Endodermal cell (in vitro differentiated cells): Measurements from ENCODE around the gene TMEM144. TPM values are rescaled to one million over a fixed set of nuclear protein-coding genes. Genes with fewer than 3 reads are reported as not detected.

Source experiments
- DNase-seq: peaks from one replicate; pipeline ENCODE4 v3.0.0-alpha.2; 2017
- H3K27ac ChIP-seq: 2 replicates; pipeline ENCODE4 v1.5.1; 2013; ENCODE audit warnings: mild to moderate bottlenecking, low read depth, low read length, moderate library complexity
- H3K27me3 ChIP-seq: 2 replicates; pipeline ENCODE4 v1.6.1; 2013; ENCODE audit warnings: mild to moderate bottlenecking, low read length, moderate library complexity; ENCODE audit not compliant: insufficient read depth, control insufficient read depth, poor library complexity, severe bottlenecking
- H3K36me3 ChIP-seq: 2 replicates; pipeline ENCODE4 v1.7.0; 2013; ENCODE audit warnings: mild to moderate bottlenecking, low read length, moderate library complexity; ENCODE audit not compliant: control insufficient read depth, insufficient read depth
- H3K4me1 ChIP-seq: one replicate; pipeline ENCODE4 v1.7.0; 2013; ENCODE audit warnings: low read length; ENCODE audit not compliant: control insufficient read depth, insufficient read depth
- H3K4me3 ChIP-seq: 2 replicates; pipeline ENCODE4 v1.5.1; 2013; ENCODE audit warnings: mild to moderate bottlenecking, low read length, moderate library complexity
- H3K9ac ChIP-seq: 2 replicates; pipeline ENCODE4 v1.6.1; 2013; ENCODE audit warnings: mild to moderate bottlenecking, low read length, moderate library complexity; ENCODE audit not compliant: poor library complexity, severe bottlenecking; ENCODE audit errors: extremely low read depth
- H3K9me3 ChIP-seq: 2 replicates; pipeline ENCODE4 v1.6.1; 2013; ENCODE audit warnings: mild to moderate bottlenecking, low read length, moderate library complexity; ENCODE audit not compliant: control insufficient read depth
- H3K27ac Mint-ChIP-seq: 2 replicates; pipeline ENCODE4 v1.8.0; 2020; ENCODE audit warnings: mixed read lengths
- H3K27me3 Mint-ChIP-seq: 2 replicates; pipeline ENCODE4 v1.8.0; 2021; ENCODE audit warnings: mild to moderate bottlenecking, mixed read lengths; ENCODE audit not compliant: insufficient read depth
- H3K36me3 Mint-ChIP-seq: 2 replicates; pipeline ENCODE4 v1.8.0; 2020; ENCODE audit warnings: low read depth, mixed read lengths
- H3K4me1 Mint-ChIP-seq: 2 replicates; pipeline ENCODE4 v1.8.0; 2020; ENCODE audit warnings: mixed read lengths
- H3K4me3 Mint-ChIP-seq: 2 replicates; pipeline ENCODE4 v1.8.0; 2020; ENCODE audit warnings: mild to moderate bottlenecking, moderate library complexity, mixed read lengths
- H3K9me3 Mint-ChIP-seq: 2 replicates; pipeline ENCODE4 v1.8.0; 2020; ENCODE audit warnings: mild to moderate bottlenecking, mixed read lengths
- CTCF ChIP-seq: fragments of 200-600 bp; sonication (generic); conservative IDR thresholded peaks from 2 replicates; pipeline ENCODE4 v1.5.0; 2021; ENCODE audit warnings: antibody characterized with exemption, mild to moderate bottlenecking
- WGBS, 2 experiments: methylation state at CpG; one replicate each; pipeline versions ENCODE4 v1.1.5 to v1.1.7; 2013; ENCODE audit warnings: missing lambda C conversion rate in 2 of 2, mixed read lengths in 1 of 2; ENCODE audit not compliant: insufficient coverage in 1 of 2, insufficient read length in 1 of 2; 5-methylcytosine and 5-hydroxymethylcytosine counted together
- total RNA-seq, 2 donors: library from RNA; stranded (reverse); fragmentation: NEBNext Ultra II Directional in 1 of 2; extraction: Animal tissue kit (Norgen Biotek cat#: 25700) in 1 of 2; gene quantifications; 2 replicates in 1 of 2; 3 replicates in 1 of 2; pipeline ENCODE4 v1.2.1, GENCODE V29; 2021

TMEM144 gene
- total RNA-seq, 2 donors from 2014 or later = 10.6 to 20.3 TPM

- H3K4me1 ChIP-seq = no peaks in the 10 kb centered on the region
- no peak overlapping the region for H3K4me3 ChIP-seq
- TF ChIP-seq CTCF = no peak
- Mint-ChIP-seq H3K27me3 (no peaks in the 10 kb centered on the region), H3K27ac (no peak overlapping the region), H3K4me1 (peaks cover 7% of the 10 kb centered on the region), H3K9me3 (no peaks in the 10 kb centered on the region), H3K4me3 (no peak overlapping the region), H3K36me3 (no peaks in the 10 kb centered on the region)
- no peak for DNase-seq
- H3K9ac ChIP-seq = no peak overlapping the region
- H3K27me3 ChIP-seq = no peaks in the 10 kb centered on the region
- H3K36me3 ChIP-seq = no peaks in the 10 kb centered on the region
- H3K9me3 ChIP-seq = no peaks in the 10 kb centered on the region
- H3K27ac ChIP-seq = no peak overlapping the region
- WGBS, 2 experiments = 89 to 100% methylated on average over 2 to 3 of the region's 3 CpGs
Observed at GRCh38 chr4:158200214-158200613, 10.1 kb upstream of the TMEM144 start.

GRCh38 chr4:158201322-158201721 lies 9.0 kb upstream of the TMEM144 start:
- H3K9ac ChIP-seq = no peak overlapping the region
- Mint-ChIP-seq H3K27ac (peak overlapping the region; percentile 5), H3K27me3 (no peaks in the 10 kb centered on the region), H3K36me3 (no peaks in the 10 kb centered on the region), H3K4me3 (no peak overlapping the region), H3K4me1 (peaks cover 7% of the 10 kb centered on the region), H3K9me3 (peaks cover 3% of the 10 kb centered on the region)
- no peaks in the 10 kb centered on the region for H3K27me3 ChIP-seq
- 86 to 89% methylated on average over 2 to 4 of the region's 4 CpGs for WGBS, 2 experiments
- no peak for TF ChIP-seq CTCF
- H3K36me3 ChIP-seq = no peaks in the 10 kb centered on the region
- no peaks in the 10 kb centered on the region for H3K4me1 ChIP-seq
- H3K9me3 ChIP-seq = peaks cover 4% of the 10 kb centered on the region
- H3K4me3 ChIP-seq = no peak overlapping the region
- no peak for DNase-seq
- H3K27ac ChIP-seq = no peak overlapping the region

- DNase-seq = no peak
- no peaks in the 10 kb centered on the region for H3K27me3 ChIP-seq
- no peaks in the 10 kb centered on the region for H3K36me3 ChIP-seq
- H3K9ac ChIP-seq = no peak overlapping the region
- peaks cover 4% of the 10 kb centered on the region for H3K9me3 ChIP-seq
- Mint-ChIP-seq H3K27me3 (no peaks in the 10 kb centered on the region), H3K36me3 (no peaks in the 10 kb centered on the region), H3K27ac (no peak overlapping the region), H3K4me3 (no peak overlapping the region), H3K9me3 (peaks cover 3% of the 10 kb centered on the region), H3K4me1 (peaks cover 7% of the 10 kb centered on the region)
- no peaks in the 10 kb centered on the region for H3K4me1 ChIP-seq
- H3K27ac ChIP-seq = no peak overlapping the region
- H3K4me3 ChIP-seq = no peak overlapping the region
- TF ChIP-seq CTCF = no peak
Observed at GRCh38 chr4:158201876-158202275, 8.4 kb upstream of the TMEM144 start.
